ENCODE data around the gene PCDHGB2. TPM values are rescaled to one million over a fixed set of nuclear protein-coding genes. Genes with fewer than 3 reads are reported as not detected.

The PCDHGB2 gene
- total RNA-seq, 4 donors from 2014 or later, result 2.1 to 12.7 (median 3.2) TPM

- H3K4me1 ChIP-seq, result no peaks in the 10 kb centered on the region
- in situ Hi-C loops (cut with MboI; ENCODE audit: low pct_ligation_motif_present in 1 of 4, low pct_unique_long_range_greater_than_20kb in 1 of 4, low sequenced_read_pairs in 3 of 4), result loop anchor here in 2 of 4 donors (10.0 kb wide), 2 partner anchors 145 to 155 kb away; no protein-coding TSS in a partner anchor
- H3K4me3 ChIP-seq, result no peak overlapping the region
- 42 to 66% methylated on average over 4 to 51 of the region's 64 CpGs for WGBS, 2 donors (ENCODE audit: low coverage in 1 of 2)
- peaks cover 23% of the 10 kb centered on the region for H3K27me3 ChIP-seq
- H3K36me3 ChIP-seq, result no peaks in the 10 kb centered on the region
- intact Hi-C loops (cut with DNase I; ENCODE audit: low total_unique reads), result loop anchor here (10.0 kb wide), 2 partner anchors 115 to 155 kb away; no protein-coding TSS in a partner anchor
- H3K9me3 ChIP-seq, result peaks cover 50 to 94% of the 10 kb centered on the region in 2 donors
- DNase-seq, result no peak
- H3K27ac ChIP-seq, result no peak overlapping the region
- TF ChIP-seq POLR2AphosphoS5 (IDR thresholded peaks at IDR 0.05) (no peak), EP300 (IDR thresholded peaks at IDR 0.05; ENCODE audit: low read depth) (no peak), POLR2A (IDR thresholded peaks at IDR 0.05) (no peak), CTCF (IDR thresholded peaks at IDR 0.05) (no peak)
Measured at GRCh38 chr5:141409598-141410306, 50.0 kb downstream of the PCDHGB2 start.

- TF ChIP-seq CTCF (IDR thresholded peaks at IDR 0.05) (no peak), EP300 (IDR thresholded peaks at IDR 0.05; ENCODE audit: low read depth) (no peak), POLR2AphosphoS5 (IDR thresholded peaks at IDR 0.05) (no peak), POLR2A (IDR thresholded peaks at IDR 0.05) (no peak)
- no peaks in the 10 kb centered on the region for H3K4me1 ChIP-seq
- 62 to 76% methylated on average over 3 of the region's 3 CpGs for WGBS, 2 donors (ENCODE audit: low coverage in 1 of 2)
- intact Hi-C loops (cut with DNase I; ENCODE audit: low total_unique reads) (loop anchor here (10.0 kb wide), 1 partner anchor 153 kb away; no protein-coding TSS in a partner anchor), in situ Hi-C loops (cut with MboI; ENCODE audit: low pct_ligation_motif_present in 1 of 4, low pct_unique_long_range_greater_than_20kb in 1 of 4, low sequenced_read_pairs in 3 of 4) (loop anchor here in 1 of 4 donors (10.0 kb wide), 1 partner anchor 143 kb away; no protein-coding TSS in a partner anchor)
- H3K36me3 ChIP-seq, result no peaks in the 10 kb centered on the region
- H3K9me3 ChIP-seq, result peaks cover 49 to 92% of the 10 kb centered on the region in 2 donors
- H3K4me3 ChIP-seq, result no peak overlapping the region
- H3K27me3 ChIP-seq, result peaks cover 19% of the 10 kb centered on the region
- H3K27ac ChIP-seq, result no peak overlapping the region
- no peak for DNase-seq
Measured at GRCh38 chr5:141411575-141411974, 51.8 kb downstream of the PCDHGB2 start.

Other genes starting within 250 kb of the PCDHGB2 start
- 1 to 10 TPM in 1 of 4 donors, under 1 TPM in 3; 0.68 to 2.2 (median 0.77) TPM for gene PCDHB4, start 238.2 kb upstream of the PCDHGB2 start, total RNA-seq
- 1 to 10 TPM in 3 of 4 donors, not detected in 1; 1.1 to 3.0 (median 1.3) TPM for gene PCDHB5, start 224.8 kb upstream of the PCDHGB2 start, total RNA-seq
- under 1 TPM in 2 of 4 donors, not detected in 2; 0.14 to 0.32 TPM for gene PCDHB6, start 209.9 kb upstream of the PCDHGB2 start, total RNA-seq
- gene PCDHB7, start 187.3 kb upstream of the PCDHGB2 start, total RNA-seq, result 1 to 10 TPM in 1 of 4 donors, under 1 TPM in 3; 0.37 to 1.6 (median 0.67) TPM
- under 1 TPM in 2 of 4 donors, not detected in 2; 0.14 to 0.16 TPM for gene PCDHB8, start 182.2 kb upstream of the PCDHGB2 start, total RNA-seq
- gene PCDHB16, start 177.6 kb upstream of the PCDHGB2 start, total RNA-seq, result 1 to 10 TPM in 1 of 4 donors, under 1 TPM in 3; 0.20 to 1.6 (median 0.65) TPM
- gene PCDHB9, start 172.8 kb upstream of the PCDHGB2 start, total RNA-seq, result 1 to 10 TPM in 1 of 4 donors, under 1 TPM in 2, not detected in 1; 0.40 to 1.6 (median 0.64) TPM
- gene PCDHB10, start 167.6 kb upstream of the PCDHGB2 start, total RNA-seq, result 1 to 10 TPM in 1 of 4 donors, under 1 TPM in 2, not detected in 1; 0.68 to 1.1 (median 0.79) TPM
- gene PCDHB11, start 160.4 kb upstream of the PCDHGB2 start, total RNA-seq, result 1 to 10 TPM in 1 of 4 donors, under 1 TPM in 3; 0.20 to 1.5 (median 0.61) TPM
- 1 to 10 TPM in 2 of 4 donors, under 1 TPM in 2; 0.40 to 1.9 (median 1.1) TPM for gene PCDHB12, start 151.3 kb upstream of the PCDHGB2 start, total RNA-seq
- gene PCDHB13, start 146.1 kb upstream of the PCDHGB2 start, total RNA-seq, result 1 to 10 TPM; 1.8 to 4.1 (median 2.5) TPM
- 1 to 10 TPM; 1.4 to 3.3 (median 2.8) TPM for gene PCDHB14, start 136.7 kb upstream of the PCDHGB2 start, total RNA-seq
- 1 to 10 TPM in 3 of 4 donors, under 1 TPM in 1; 0.75 to 5.6 (median 1.1) TPM for gene PCDHB15, start 114.6 kb upstream of the PCDHGB2 start, total RNA-seq
- 1 to 10 TPM in 2 of 4 donors, not detected in 2; 1.4 to 1.8 TPM for gene SLC25A2, start 55.9 kb upstream of the PCDHGB2 start, total RNA-seq
- 10 to 100 TPM; 41.9 to 62.5 (median 50.3) TPM for gene TAF7, start 39.2 kb upstream of the PCDHGB2 start, total RNA-seq
- under 1 TPM in 2 of 4 donors, not detected in 2; 0.55 to 0.64 TPM for gene PCDHGA1, start 29.5 kb upstream of the PCDHGB2 start, total RNA-seq
- gene PCDHGA2, start 21.2 kb upstream of the PCDHGB2 start, total RNA-seq, result 1 to 10 TPM in 3 of 4 donors, under 1 TPM in 1; 0.68 to 1.9 (median 1.6) TPM
- gene PCDHGA3, start 16.2 kb upstream of the PCDHGB2 start, total RNA-seq, result 1 to 10 TPM in 2 of 4 donors, under 1 TPM in 2; 0.55 to 4.9 (median 1.1) TPM
- 10 to 100 TPM in 1 of 4 donors, 1 to 10 TPM in 2, under 1 TPM in 1; 0.96 to 10.5 (median 3.4) TPM for gene PCDHGB1, start 9.9 kb upstream of the PCDHGB2 start, total RNA-seq
- 10 to 100 TPM in 1 of 4 donors, 1 to 10 TPM in 2, not detected in 1; 1.4 to 18.0 (median 1.6) TPM for gene PCDHGA4, start 5.0 kb upstream of the PCDHGB2 start, total RNA-seq
- gene PCDHGA5, start 4.2 kb downstream of the PCDHGB2 start, total RNA-seq, result 1 to 10 TPM in 3 of 4 donors, not detected in 1; 2.5 to 4.1 (median 3.4) TPM
- gene PCDHGB3, start 10.2 kb downstream of the PCDHGB2 start, total RNA-seq, result 1 to 10 TPM; 1.4 to 3.8 (median 2.6) TPM
- 1 to 10 TPM; 2.4 to 7.5 (median 3.7) TPM for gene PCDHGA6, start 13.9 kb downstream of the PCDHGB2 start, total RNA-seq
- gene PCDHGA7, start 22.7 kb downstream of the PCDHGB2 start, total RNA-seq, result 1 to 10 TPM; 2.0 to 8.6 (median 3.2) TPM
- 1 to 10 TPM in 2 of 4 donors, under 1 TPM in 2; 0.40 to 4.4 (median 2.4) TPM for gene PCDHGB4, start 27.7 kb downstream of the PCDHGB2 start, total RNA-seq
- 10 to 100 TPM in 1 of 4 donors, 1 to 10 TPM in 3; 1.5 to 11.5 (median 2.5) TPM for gene PCDHGA8, start 32.6 kb downstream of the PCDHGB2 start, total RNA-seq
- 10 to 100 TPM in 2 of 4 donors, 1 to 10 TPM in 2; 5.3 to 23.3 (median 9.2) TPM for gene PCDHGB5, start 38.0 kb downstream of the PCDHGB2 start, total RNA-seq
- 1 to 10 TPM; 1.2 to 4.6 (median 3.4) TPM for gene PCDHGA9, start 42.8 kb downstream of the PCDHGB2 start, total RNA-seq
- 1 to 10 TPM; 1.9 to 5.9 (median 4.7) TPM for gene PCDHGB6, start 48.0 kb downstream of the PCDHGB2 start, total RNA-seq
- 1 to 10 TPM; 4.0 to 6.5 (median 6.1) TPM for gene PCDHGA10, start 53.0 kb downstream of the PCDHGB2 start, total RNA-seq
- 10 to 100 TPM in 1 of 4 donors, 1 to 10 TPM in 3; 7.0 to 10.1 (median 9.1) TPM for gene PCDHGB7, start 57.7 kb downstream of the PCDHGB2 start, total RNA-seq
- gene PCDHGA11, start 61.1 kb downstream of the PCDHGB2 start, total RNA-seq, result 1 to 10 TPM; 2.6 to 5.8 (median 4.4) TPM
- gene PCDHGA12, start 70.5 kb downstream of the PCDHGB2 start, total RNA-seq, result 10 to 100 TPM in 1 of 4 donors, 1 to 10 TPM in 3; 1.6 to 14.2 (median 4.8) TPM
- gene PCDHGC3, start 116.0 kb downstream of the PCDHGB2 start, total RNA-seq, result 10 to 100 TPM in 3 of 4 donors, 1 to 10 TPM in 1; 6.0 to 17.0 (median 13.6) TPM
- gene PCDHGC4, start 125.0 kb downstream of the PCDHGB2 start, total RNA-seq, result 10 to 100 TPM in 1 of 4 donors, 1 to 10 TPM in 3; 1.8 to 26.5 (median 2.7) TPM
- gene PCDHGC5, start 129.1 kb downstream of the PCDHGB2 start, total RNA-seq, result 1 to 10 TPM in 2 of 4 donors, under 1 TPM in 2; 0.20 to 2.5 (median 1.0) TPM

Data from transverse colon (tissue), 4 donors.